ENCODE results near the gene WWTR1.

GRCh38 chr3:149643482-149643798 is 14.4 kb downstream of the WWTR1 start:
- TF ChIP-seq, protein P1, sequence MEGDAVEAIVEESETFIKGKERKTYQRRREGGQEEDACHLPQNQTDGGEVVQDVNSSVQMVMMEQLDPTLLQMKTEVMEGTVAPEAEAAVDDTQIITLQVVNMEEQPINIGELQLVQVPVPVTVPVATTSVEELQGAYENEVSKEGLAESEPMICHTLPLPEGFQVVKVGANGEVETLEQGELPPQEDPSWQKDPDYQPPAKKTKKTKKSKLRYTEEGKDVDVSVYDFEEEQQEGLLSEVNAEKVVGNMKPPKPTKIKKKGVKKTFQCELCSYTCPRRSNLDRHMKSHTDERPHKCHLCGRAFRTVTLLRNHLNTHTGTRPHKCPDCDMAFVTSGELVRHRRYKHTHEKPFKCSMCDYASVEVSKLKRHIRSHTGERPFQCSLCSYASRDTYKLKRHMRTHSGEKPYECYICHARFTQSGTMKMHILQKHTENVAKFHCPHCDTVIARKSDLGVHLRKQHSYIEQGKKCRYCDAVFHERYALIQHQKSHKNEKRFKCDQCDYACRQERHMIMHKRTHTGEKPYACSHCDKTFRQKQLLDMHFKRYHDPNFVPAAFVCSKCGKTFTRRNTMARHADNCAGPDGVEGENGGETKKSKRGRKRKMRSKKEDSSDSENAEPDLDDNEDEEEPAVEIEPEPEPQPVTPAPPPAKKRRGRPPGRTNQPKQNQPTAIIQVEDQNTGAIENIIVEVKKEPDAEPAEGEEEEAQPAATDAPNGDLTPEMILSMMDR (conservative IDR thresholded peaks at IDR 0.05; ENCODE audit: low read depth in 2 of 2): no peak
- TF ChIP-seq POLR2AphosphoS5 (IDR thresholded peaks at IDR 0.05; ENCODE audit: low read depth) (no peak), REST (IDR thresholded peaks at IDR 0.05; ENCODE audit: unreplicated experiment) (no peak)

Data from GM23338 (cell line).